Measurements from ENCODE around the gene NPR2. TPM values are rescaled to one million over a fixed set of nuclear protein-coding genes. Genes with fewer than 3 reads are reported as not detected.

NPR2 gene
- total RNA-seq, 1 experiment from 2014 or later = 18.8 TPM

DNA sequence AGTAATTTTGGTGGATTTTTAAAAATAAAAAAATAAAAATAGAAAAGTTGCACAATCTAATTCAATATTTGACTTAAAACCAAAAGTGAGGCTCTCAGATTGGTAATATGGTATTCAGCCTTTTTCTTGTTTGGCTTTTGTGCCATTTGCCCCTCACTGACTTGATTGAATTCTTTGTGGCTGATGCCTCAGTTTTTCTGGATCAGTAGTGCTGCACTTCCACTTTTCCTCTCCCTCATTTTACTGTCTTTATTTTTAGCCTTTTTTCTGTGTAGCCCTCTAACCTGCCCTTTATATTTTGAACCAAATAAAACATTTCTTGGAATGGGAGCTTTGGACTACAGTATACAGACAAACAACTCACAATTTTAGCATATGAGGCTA is 33.5 kb upstream of the NPR2 start:
- POLR2A ChIA-PET = interaction anchor here (2.1 kb wide), 1 partner anchor 8 kb away, joined by 5 read pairs; the partner anchor contains the start of genes GBA2 and RGP1
- no peaks in the 10 kb centered on the region for H3K9me3 ChIP-seq (ENCODE audit: control insufficient read depth in 1 of 2, insufficient read depth in 1 of 2, low read depth in 1 of 2, low read length in 2 of 2)
- RAD21 ChIA-PET (ENCODE audit: low non-redundant PET in 1 of 2, low total read pairs in 2 of 2, uncharacterized antibody in 2 of 2, unreplicated experiment in 2 of 2) = no interaction called here
- H3K4me3 ChIP-seq (replicated peaks in 1 of 2; ENCODE audit: low read depth in 1 of 2, low read length in 2 of 2) = peak overlapping the region; percentile 81 to 83
- intact Hi-C loops (cut with micrococcal nuclease) = no loop called here
- no peak for ATAC-seq
- peaks cover 6 to 8% of the 10 kb centered on the region in 2 experiments; a peak in 3 of 4 replicates for H3K36me3 ChIP-seq (ENCODE audit: control insufficient read depth in 1 of 2, insufficient read depth in 2 of 2, low read length in 2 of 2)
- no peak for TF ChIP-seq SRF (IDR thresholded peaks at IDR 0.05; ENCODE audit: low read depth)
- TF ChIP-seq, protein P1, sequence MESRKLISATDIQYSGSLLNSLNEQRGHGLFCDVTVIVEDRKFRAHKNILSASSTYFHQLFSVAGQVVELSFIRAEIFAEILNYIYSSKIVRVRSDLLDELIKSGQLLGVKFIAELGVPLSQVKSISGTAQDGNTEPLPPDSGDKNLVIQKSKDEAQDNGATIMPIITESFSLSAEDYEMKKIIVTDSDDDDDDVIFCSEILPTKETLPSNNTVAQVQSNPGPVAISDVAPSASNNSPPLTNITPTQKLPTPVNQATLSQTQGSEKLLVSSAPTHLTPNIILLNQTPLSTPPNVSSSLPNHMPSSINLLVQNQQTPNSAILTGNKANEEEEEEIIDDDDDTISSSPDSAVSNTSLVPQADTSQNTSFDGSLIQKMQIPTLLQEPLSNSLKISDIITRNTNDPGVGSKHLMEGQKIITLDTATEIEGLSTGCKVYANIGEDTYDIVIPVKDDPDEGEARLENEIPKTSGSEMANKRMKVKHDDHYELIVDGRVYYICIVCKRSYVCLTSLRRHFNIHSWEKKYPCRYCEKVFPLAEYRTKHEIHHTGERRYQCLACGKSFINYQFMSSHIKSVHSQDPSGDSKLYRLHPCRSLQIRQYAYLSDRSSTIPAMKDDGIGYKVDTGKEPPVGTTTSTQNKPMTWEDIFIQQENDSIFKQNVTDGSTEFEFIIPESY (IDR thresholded peaks at IDR 0.05; ENCODE audit: extremely low read depth, insufficient replicate concordance, low read length) = no peak
- no peak for TF ChIP-seq EGR1 (IDR thresholded peaks at IDR 0.05; ENCODE audit: low read depth)
- no peak for TF ChIP-seq JUND (IDR thresholded peaks at IDR 0.05)
- TF ChIP-seq SP1 (IDR thresholded peaks at IDR 0.05; ENCODE audit: low read depth) = no peak
- TF ChIP-seq, protein P2, sequence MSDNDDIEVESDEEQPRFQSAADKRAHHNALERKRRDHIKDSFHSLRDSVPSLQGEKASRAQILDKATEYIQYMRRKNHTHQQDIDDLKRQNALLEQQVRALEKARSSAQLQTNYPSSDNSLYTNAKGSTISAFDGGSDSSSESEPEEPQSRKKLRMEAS (IDR thresholded peaks at IDR 0.05) = no peak
- no peak for TF ChIP-seq EZH2 (IDR thresholded peaks at IDR 0.05)
- TF ChIP-seq, protein P3, sequence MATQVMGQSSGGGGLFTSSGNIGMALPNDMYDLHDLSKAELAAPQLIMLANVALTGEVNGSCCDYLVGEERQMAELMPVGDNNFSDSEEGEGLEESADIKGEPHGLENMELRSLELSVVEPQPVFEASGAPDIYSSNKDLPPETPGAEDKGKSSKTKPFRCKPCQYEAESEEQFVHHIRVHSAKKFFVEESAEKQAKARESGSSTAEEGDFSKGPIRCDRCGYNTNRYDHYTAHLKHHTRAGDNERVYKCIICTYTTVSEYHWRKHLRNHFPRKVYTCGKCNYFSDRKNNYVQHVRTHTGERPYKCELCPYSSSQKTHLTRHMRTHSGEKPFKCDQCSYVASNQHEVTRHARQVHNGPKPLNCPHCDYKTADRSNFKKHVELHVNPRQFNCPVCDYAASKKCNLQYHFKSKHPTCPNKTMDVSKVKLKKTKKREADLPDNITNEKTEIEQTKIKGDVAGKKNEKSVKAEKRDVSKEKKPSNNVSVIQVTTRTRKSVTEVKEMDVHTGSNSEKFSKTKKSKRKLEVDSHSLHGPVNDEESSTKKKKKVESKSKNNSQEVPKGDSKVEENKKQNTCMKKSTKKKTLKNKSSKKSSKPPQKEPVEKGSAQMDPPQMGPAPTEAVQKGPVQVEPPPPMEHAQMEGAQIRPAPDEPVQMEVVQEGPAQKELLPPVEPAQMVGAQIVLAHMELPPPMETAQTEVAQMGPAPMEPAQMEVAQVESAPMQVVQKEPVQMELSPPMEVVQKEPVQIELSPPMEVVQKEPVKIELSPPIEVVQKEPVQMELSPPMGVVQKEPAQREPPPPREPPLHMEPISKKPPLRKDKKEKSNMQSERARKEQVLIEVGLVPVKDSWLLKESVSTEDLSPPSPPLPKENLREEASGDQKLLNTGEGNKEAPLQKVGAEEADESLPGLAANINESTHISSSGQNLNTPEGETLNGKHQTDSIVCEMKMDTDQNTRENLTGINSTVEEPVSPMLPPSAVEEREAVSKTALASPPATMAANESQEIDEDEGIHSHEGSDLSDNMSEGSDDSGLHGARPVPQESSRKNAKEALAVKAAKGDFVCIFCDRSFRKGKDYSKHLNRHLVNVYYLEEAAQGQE (IDR thresholded peaks at IDR 0.05; ENCODE audit: low read depth) = no peak
- TF ChIP-seq, protein P4, sequence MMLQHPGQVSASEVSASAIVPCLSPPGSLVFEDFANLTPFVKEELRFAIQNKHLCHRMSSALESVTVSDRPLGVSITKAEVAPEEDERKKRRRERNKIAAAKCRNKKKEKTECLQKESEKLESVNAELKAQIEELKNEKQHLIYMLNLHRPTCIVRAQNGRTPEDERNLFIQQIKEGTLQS (IDR thresholded peaks at IDR 0.05) = no peak
- TF ChIP-seq FOSL1 (IDR thresholded peaks at IDR 0.05; ENCODE audit: low read depth) = no peak
- TF ChIP-seq YY1 (IDR thresholded peaks at IDR 0.05; ENCODE audit: extremely low read depth, insufficient replicate concordance, low read depth, low read length) = no peak
- TF ChIP-seq ELF1 (IDR thresholded peaks at IDR 0.05; ENCODE audit: borderline replicate concordance, low read depth) = no peak
- no peak for TF ChIP-seq EZH2phosphoT487 (IDR thresholded peaks at IDR 0.05; ENCODE audit: borderline replicate concordance)
- H3K4me2 ChIP-seq (ENCODE audit: low read length) = peak overlapping the region; percentile 81
- no peaks in the 10 kb centered on the region for H3K27me3 ChIP-seq (ENCODE audit: insufficient read depth, low read length)
- CTCF ChIA-PET = no interaction called here
- H3K9ac ChIP-seq (ENCODE audit: low read length) = peak overlapping the region; percentile 89
- no peaks in the 10 kb centered on the region for H3K9me2 ChIP-seq (ENCODE audit: insufficient read depth)
- TSS peak; percentile 33 for BruUV-seq (replicated peaks)
- peaks cover 10 to 25% of the 10 kb centered on the region in 2 experiments; a peak in 3 of 4 replicates for H3K4me1 ChIP-seq (ENCODE audit: control insufficient read depth in 1 of 2, insufficient read depth in 2 of 2, low read length in 2 of 2)
- peak overlapping the region; percentile 88; the same call in 1 of the 2 replicates for H3K27ac ChIP-seq (ENCODE audit: low read depth, low read length)
- H2AFZ ChIP-seq (ENCODE audit: low read depth, low read length, poor library complexity, severe bottlenecking) = no peak overlapping the region
- peaks cover 42% of the 10 kb centered on the region for H3K79me2 ChIP-seq (ENCODE audit: insufficient read depth, low read length)
- no peak for DNase-seq (ENCODE audit: low read depth, low spot score)
- H4K20me1 ChIP-seq (ENCODE audit: insufficient read depth) = no peaks in the 10 kb centered on the region
